HepG2 (cell line): ENCODE results near the gene MYLK. TPM values are rescaled to one million over a fixed set of nuclear protein-coding genes. Genes with fewer than 3 reads are reported as not detected.

Source experiments
- AKAP8 ChIP-seq: sonication (generic); formaldehyde crosslinking; IDR thresholded peaks from 2 replicates; pipeline ENCODE4 v1.5.1; 2020; ENCODE audit warnings: mild to moderate bottlenecking, missing genetic modification reagents
- KIAA2018 ChIP-seq: sonication (generic); formaldehyde crosslinking; IDR thresholded peaks from 2 replicates; pipeline ENCODE4 v1.5.0; 2020; ENCODE audit warnings: mild to moderate bottlenecking, missing genetic modification reagents, borderline replicate concordance
- MAF1 ChIP-seq: sonication (generic); formaldehyde crosslinking; IDR thresholded peaks from 2 replicates; pipeline ENCODE4 v1.5.0; 2020; ENCODE audit warnings: missing genetic modification reagents, borderline replicate concordance
- MEIS2 ChIP-seq: sonication (generic); formaldehyde crosslinking; IDR thresholded peaks from 2 replicates; pipeline ENCODE4 v1.9.0; 2021; ENCODE audit warnings: mild to moderate bottlenecking, missing genetic modification reagents
- REL ChIP-seq: sonication (generic); formaldehyde crosslinking; conservative IDR thresholded peaks from 2 replicates; pipeline ENCODE4 v1.8.0; 2022; ENCODE audit warnings: mild to moderate bottlenecking, missing genetic modification reagents, moderate library complexity
- ZBED4 ChIP-seq: sonication (generic); formaldehyde crosslinking; IDR thresholded peaks from 2 replicates; pipeline ENCODE4 v1.4.0; 2020; ENCODE audit warnings: missing genetic modification reagents, borderline replicate concordance
- ZNF317 ChIP-seq: sonication (generic); formaldehyde crosslinking; IDR thresholded peaks from 2 replicates; pipeline ENCODE4 v1.5.0; 2020; ENCODE audit warnings: mild to moderate bottlenecking, missing genetic modification reagents
- ZNF33B ChIP-seq: sonication (generic); formaldehyde crosslinking; IDR thresholded peaks from 2 replicates; pipeline ENCODE4 v1.5.1; 2020; ENCODE audit warnings: mild to moderate bottlenecking, missing genetic modification reagents
- ZNF569 ChIP-seq: sonication (generic); formaldehyde crosslinking; IDR thresholded peaks from 2 replicates; pipeline ENCODE4 v1.5.0; 2020; ENCODE audit warnings: mild to moderate bottlenecking, missing genetic modification reagents, moderate library complexity, borderline replicate concordance
- polyA plus RNA-seq, 8 experiments: library from polyadenylated mRNA; depleted of rRNA in 3 of 8; stranded (reverse) in 7 of 8; unstranded in 1 of 8; fragments of >200 nt; fragmentation: Illumina TruSeq in 4 of 8; extraction: Trizol in 4 of 8; gene quantifications; 2 replicates each; pipeline versions ENCODE4 v1.2.1 to v1.2.3, GENCODE V29; 2011 to 2016; ENCODE audit warnings: low read depth in 4 of 8, missing spikeins in 1 of 8, mixed read lengths in 1 of 8; ENCODE audit not compliant: insufficient read depth in 1 of 8
- total RNA-seq, 5 experiments: library from RNA; depleted of rRNA; stranded (reverse); fragments of >200 nt; fragmentation: Illumina TruSeq; extraction: Trizol; gene quantifications; 2 replicates each; pipeline ENCODE4 v1.2.3, GENCODE V29; 2016; ENCODE audit warnings: low read depth in 1 of 5
- TF ChIP-seq, protein P1 (sequence below): sonication (generic); formaldehyde crosslinking; conservative IDR thresholded peaks from 2 replicates; pipeline ENCODE4 v1.4.0; 2020; ENCODE audit warnings: missing genetic modification reagents
- TF ChIP-seq, protein P2 (sequence below): IDR thresholded peaks from 2 replicates; pipeline ENCODE4 v1.6.1; 2016; ENCODE audit warnings: missing compliant biosample characterization, missing genetic modification reagents, borderline replicate concordance
- TF ChIP-seq, protein P3 (sequence below): sonication (generic); formaldehyde crosslinking; IDR thresholded peaks from 2 replicates; pipeline ENCODE4 v1.4.0; 2020; ENCODE audit warnings: missing genetic modification reagents

MYLK gene
- total and polyA plus RNA-seq, 2 of the 13 experiments (the other 11 are each of a cell fraction or from before 2014, with no cell fraction given): 10.6 to 34.9 TPM

DNA sequence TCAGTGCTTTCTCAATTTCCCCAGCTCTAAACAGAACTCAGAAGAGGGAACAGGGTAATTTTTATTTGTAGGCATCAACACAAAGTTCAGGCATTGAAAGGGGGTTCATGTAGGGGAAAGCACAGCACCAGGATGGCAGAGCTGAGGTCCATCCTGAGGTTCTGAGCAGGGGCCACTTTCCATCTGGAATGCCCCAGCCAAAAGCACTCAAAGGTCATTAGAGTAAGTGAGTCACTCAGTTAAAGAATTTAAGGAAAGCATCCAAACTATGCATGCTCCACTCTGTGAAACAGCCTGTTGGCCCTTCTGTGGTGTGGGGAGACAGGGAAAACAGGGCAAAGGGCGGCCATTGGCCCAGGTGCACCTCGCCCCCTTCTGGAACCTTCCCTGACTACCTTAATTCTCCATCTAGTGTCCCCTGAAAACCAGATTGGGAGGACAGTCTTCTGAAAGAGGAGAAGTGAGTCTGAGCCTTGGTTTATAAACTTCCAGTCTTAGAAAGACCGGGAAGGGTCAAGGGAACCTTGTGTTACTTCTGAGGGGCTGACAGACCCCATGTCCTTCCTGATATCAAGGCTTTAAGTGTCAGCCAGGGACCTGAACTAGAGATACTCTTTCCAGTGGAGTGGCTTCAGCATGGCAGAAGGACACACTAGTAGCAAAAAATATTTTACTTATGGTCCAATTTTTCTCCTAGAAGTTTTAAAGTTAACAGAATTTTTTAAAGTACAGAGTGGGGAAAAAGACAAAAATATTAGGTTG, 133.3 kb downstream of the MYLK start (continued):
- no peak for TF ChIP-seq KIAA2018 (CRISPR knock-in tag)
- TF ChIP-seq REL (CRISPR knock-in tag): no peak
- no peak for TF ChIP-seq ZNF569 (CRISPR knock-in tag)
- no peak for TF ChIP-seq ZNF33B (CRISPR knock-in tag)
- TF ChIP-seq AKAP8 (CRISPR knock-in tag): no peak
- no peak for TF ChIP-seq MAF1 (CRISPR knock-in tag)
- 0 out of 2 replicates have a peak, but pooled peaks have one; percentile 23 for TF ChIP-seq MEIS2 (CRISPR knock-in tag)
- peak; percentile 83 for TF ChIP-seq ZNF317
- TF ChIP-seq ZBED4 (CRISPR knock-in tag): 0 out of 2 replicates have a peak, but pooled peaks have one; percentile 41
- TF ChIP-seq, protein P1, sequence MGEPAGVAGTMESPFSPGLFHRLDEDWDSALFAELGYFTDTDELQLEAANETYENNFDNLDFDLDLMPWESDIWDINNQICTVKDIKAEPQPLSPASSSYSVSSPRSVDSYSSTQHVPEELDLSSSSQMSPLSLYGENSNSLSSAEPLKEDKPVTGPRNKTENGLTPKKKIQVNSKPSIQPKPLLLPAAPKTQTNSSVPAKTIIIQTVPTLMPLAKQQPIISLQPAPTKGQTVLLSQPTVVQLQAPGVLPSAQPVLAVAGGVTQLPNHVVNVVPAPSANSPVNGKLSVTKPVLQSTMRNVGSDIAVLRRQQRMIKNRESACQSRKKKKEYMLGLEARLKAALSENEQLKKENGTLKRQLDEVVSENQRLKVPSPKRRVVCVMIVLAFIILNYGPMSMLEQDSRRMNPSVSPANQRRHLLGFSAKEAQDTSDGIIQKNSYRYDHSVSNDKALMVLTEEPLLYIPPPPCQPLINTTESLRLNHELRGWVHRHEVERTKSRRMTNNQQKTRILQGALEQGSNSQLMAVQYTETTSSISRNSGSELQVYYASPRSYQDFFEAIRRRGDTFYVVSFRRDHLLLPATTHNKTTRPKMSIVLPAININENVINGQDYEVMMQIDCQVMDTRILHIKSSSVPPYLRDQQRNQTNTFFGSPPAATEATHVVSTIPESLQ (CRISPR knock-in tag): no peak
- TF ChIP-seq, protein P2, sequence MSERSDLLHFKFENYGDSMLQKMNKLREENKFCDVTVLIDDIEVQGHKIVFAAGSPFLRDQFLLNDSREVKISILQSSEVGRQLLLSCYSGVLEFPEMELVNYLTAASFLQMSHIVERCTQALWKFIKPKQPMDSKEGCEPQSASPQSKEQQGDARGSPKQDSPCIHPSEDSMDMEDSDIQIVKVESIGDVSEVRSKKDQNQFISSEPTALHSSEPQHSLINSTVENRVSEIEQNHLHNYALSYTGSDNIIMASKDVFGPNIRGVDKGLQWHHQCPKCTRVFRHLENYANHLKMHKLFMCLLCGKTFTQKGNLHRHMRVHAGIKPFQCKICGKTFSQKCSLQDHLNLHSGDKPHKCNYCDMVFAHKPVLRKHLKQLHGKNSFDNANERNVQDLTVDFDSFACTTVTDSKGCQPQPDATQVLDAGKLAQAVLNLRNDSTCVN (CRISPR knock-in tag): no peak
- TF ChIP-seq, protein P3, sequence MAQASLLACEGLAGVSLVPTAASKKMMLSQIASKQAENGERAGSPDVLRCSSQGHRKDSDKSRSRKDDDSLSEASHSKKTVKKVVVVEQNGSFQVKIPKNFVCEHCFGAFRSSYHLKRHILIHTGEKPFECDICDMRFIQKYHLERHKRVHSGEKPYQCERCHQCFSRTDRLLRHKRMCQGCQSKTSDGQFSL (CRISPR knock-in tag): no peak
